ENCODE data around the gene CYREN. TPM values are rescaled to one million over a fixed set of nuclear protein-coding genes. Genes with fewer than 3 reads are reported as not detected.

Gene CYREN
- total and polyA plus RNA-seq, 2 of the 13 experiments (the other 11 are each of a cell fraction or from before 2014, with no cell fraction given) = 20.7 to 60.7 TPM

DNA sequence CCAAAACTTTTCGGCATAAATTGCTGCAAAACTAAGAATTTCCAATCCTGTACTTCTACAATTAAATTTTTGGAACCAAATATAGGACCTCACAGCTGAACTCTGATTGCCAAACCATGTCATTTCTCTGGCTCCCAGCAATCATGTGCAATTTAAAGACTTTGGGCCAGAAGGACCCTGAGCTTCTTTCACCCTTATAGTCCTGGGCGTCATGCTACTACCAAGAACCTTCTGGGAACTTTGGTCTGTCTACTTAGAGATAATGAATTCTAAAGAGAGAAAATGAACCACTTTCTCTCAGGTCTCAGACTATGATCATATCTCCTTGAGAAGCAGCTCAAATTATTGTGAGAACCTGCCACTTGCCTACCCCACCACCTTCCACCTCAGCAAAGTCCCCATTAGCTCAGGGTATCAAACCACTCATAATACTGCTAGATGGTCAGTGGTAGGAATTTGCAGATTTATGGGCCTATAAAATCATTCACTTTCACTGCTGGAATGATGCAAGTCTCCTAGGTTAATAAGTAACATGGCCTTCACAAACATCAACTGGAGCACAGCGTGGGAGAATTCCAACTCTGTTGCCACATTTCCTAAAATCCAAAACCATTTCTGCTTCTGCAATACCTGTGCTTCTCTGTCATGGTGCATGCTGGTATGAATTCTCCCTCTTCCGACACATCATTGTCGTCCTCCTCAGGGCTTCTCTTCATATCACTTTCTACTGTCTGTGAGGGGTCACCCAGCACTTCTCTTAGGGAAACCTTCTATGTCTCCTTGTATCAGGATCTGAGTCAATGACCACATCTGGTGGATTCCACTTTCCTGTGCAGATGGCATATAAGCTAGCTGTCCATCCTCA lies 47.4 kb upstream of the CYREN start (continued):
- no peak for TF ChIP-seq KIAA2018 (CRISPR knock-in tag; IDR thresholded peaks at IDR 0.05; ENCODE audit: borderline replicate concordance)
- TF ChIP-seq AKNA (CRISPR knock-in tag; IDR thresholded peaks at IDR 0.05; ENCODE audit: borderline replicate concordance) = no peak
- TF ChIP-seq GFI1 (CRISPR knock-in tag; IDR thresholded peaks at IDR 0.05; ENCODE audit: borderline replicate concordance) = peak; percentile 80
- TF ChIP-seq TEAD3 (CRISPR knock-in tag; optimal IDR thresholded peaks at IDR 0.05; ENCODE audit: borderline replicate concordance) = peak; percentile 82
- TF ChIP-seq REPIN1 (CRISPR knock-in tag; IDR thresholded peaks at IDR 0.05; ENCODE audit: borderline replicate concordance, low read depth) = peak; percentile 10; the same call in 1 of the 2 replicates
- TF ChIP-seq ZBTB7A (CRISPR knock-in tag; IDR thresholded peaks at IDR 0.05) = no peak
- TF ChIP-seq ZNF83 (CRISPR knock-in tag; IDR thresholded peaks at IDR 0.05; ENCODE audit: borderline replicate concordance) = no peak
- peak; percentile 76 for TF ChIP-seq LCORL (IDR thresholded peaks at IDR 0.05)
- TF ChIP-seq LCORL (CRISPR knock-in tag; IDR thresholded peaks at IDR 0.05) = peak; percentile 93
- 0 out of 2 replicates have a peak, but pooled peaks have one; percentile 41 for TF ChIP-seq ZNF430 (CRISPR knock-in tag; IDR thresholded peaks at IDR 0.05)
- no peak for TF ChIP-seq ZBTB2 (CRISPR knock-in tag; IDR thresholded peaks at IDR 0.05; ENCODE audit: low read depth)
- TF ChIP-seq MYC (CRISPR knock-in tag; IDR thresholded peaks at IDR 0.05; ENCODE audit: borderline replicate concordance) = no peak
- TF ChIP-seq ZNF629 (CRISPR knock-in tag; conservative IDR thresholded peaks at IDR 0.05) = no peak; the same call in 1 of the 2 replicates
- peak; percentile 80 for TF ChIP-seq ZNF263 (CRISPR knock-in tag; IDR thresholded peaks at IDR 0.05)
